ENCODE results near the gene SLC5A6.

Gene SLC5A6

DNA sequence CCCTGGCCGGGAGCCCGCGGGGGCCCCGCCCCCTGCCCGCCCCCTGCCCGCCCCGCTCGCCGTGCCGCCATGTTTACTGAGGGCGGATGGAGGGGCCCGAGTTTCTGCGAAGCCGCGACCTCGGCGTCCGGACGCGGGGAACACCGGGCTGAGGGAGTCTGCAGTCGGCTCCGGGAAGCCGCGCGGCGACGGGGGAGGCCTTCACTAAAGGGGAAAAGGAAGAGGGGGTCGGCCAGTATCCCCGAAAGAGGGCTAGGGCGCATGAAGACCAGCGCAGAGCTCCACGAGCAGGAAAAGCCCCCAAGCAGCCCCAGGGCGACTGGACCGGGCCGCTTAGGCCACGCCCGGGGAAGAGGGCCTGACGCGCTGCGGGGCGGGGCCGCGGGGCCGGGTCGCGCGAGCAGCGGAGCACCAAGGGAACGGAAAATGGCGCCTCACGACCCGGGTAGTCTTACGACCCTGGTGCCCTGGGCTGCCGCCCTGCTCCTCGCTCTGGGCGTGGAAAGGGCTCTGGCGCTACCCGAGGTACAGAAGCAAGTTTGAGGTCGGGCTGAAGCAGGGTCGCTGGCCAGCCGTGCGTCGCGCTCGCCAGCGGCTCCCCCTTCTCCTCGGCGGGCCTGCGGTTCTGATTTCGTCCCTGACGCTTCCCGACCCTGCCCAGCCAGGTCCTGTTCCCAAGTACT, at the start of gene SLC5A6, which contains the start of gene ATRAID:
Gene SLC5A6 (minus strand): TSS at position 326 of the 683 bp plus-strand sequence. CDS start 4,618 bp downstream, outside the sequence.
Gene ATRAID (plus strand): TSS at position 99 of the 683 bp plus-strand sequence. CDS start 328 bp downstream, at position 427.
- peak; percentile 77 for DNase-seq

GRCh38 chr2:27261241-27261925, 49.3 kb upstream of the SLC5A6 start:
- no peak for DNase-seq

- no peak for DNase-seq
These were observed 46.0 kb upstream of the SLC5A6 start for GRCh38 chr2:27258051-27258450.

- no peak for DNase-seq
These were observed 44.9 kb upstream of the SLC5A6 start for GRCh38 chr2:27256855-27257454.

- no peak for DNase-seq
These were observed 43.6 kb upstream of the SLC5A6 start for GRCh38 chr2:27255660-27256059.

DNA sequence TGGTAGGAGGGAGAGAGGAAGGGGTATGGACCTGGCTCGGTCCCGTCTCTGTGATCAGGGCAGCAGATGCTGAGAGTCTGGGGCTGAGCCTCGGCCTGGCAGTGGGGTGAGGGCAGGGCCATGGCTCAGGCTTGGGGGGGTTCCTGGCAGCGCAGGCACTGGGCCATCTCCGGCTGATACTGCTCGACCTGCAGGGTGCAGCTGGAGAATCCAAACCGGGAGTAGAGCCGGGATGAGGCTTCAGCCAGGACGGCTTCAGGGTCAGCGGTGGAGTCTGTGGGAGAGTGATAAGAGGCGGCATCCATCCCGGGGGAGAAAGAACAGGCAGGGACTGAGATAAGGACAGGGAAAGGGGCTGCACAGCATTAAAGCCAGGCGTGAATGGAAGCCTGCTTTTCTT, 43.1 kb upstream of the SLC5A6 start:
- no peak for DNase-seq

DNA sequence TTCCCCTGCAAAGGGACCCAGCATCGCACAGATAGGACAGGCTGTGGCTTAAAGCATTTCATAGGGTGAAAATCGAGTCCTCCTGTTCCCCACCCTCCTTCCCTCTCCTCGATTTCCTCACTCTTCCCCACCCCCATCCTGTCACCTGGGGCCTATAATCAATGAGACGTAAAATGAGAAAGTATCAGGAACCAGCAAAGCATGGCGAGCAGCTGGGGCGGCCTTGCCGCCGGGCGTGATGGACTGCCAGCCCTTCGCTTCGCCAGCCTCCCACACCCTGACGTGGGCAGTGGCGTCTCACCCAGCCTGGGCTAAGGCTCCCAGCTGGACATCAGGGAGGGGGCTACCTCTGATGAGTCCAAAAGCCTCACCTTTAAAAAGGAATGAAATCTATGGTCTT, 39.7 kb upstream of the SLC5A6 start:
- DNase-seq = no peak

- DNase-seq = no peak
These were observed 38.7 kb upstream of the SLC5A6 start for GRCh38 chr2:27250652-27251379.

GRCh38 chr2:27249891-27250651, 38.0 kb upstream of the SLC5A6 start:
- DNase-seq = peak; percentile 59

- no peak for DNase-seq
These were observed 37.3 kb upstream of the SLC5A6 start for GRCh38 chr2:27249159-27249890.

DNA sequence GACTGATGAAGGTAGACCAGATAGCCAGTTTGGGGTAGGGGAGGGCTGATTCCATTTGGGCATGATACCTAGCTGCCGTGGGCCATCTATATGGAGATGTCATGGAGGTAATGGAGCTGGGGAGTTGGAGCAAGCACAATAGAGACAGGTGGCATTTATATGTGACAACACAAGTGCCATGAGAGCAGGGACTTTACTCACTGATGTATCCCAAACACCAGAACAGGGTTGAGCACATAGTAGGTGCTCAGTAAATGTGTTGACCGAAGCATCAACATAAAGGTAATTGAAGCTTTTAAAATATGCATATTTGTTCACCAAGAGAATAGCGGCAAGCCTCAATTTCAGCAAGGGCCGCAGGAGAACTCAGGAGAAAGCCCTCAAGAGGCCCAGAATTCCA, 35.8 kb upstream of the SLC5A6 start:
- no peak for DNase-seq

- DNase-seq = no peak
These were observed 33.6 kb upstream of the SLC5A6 start for GRCh38 chr2:27245626-27246025.

DNA sequence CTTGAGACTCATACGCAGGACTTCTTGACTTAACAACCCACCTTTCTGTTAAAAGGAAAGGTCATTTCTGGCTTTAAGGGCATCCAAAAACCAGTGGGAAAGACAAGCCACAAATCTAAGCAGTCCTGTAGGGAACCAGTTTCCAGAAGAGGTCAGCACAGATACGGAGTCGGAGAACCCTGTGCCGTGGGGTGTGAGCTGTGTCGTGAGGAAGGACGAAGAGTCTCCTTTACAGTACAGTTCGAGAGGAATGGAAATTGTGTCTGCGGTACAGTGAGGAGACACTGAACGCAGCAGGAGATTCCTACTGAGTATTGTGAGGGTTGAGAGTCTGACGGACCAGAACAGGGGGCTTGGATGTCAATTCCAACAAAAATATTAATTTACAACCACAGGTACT, 33.0 kb upstream of the SLC5A6 start:
- DNase-seq = no peak

DNA sequence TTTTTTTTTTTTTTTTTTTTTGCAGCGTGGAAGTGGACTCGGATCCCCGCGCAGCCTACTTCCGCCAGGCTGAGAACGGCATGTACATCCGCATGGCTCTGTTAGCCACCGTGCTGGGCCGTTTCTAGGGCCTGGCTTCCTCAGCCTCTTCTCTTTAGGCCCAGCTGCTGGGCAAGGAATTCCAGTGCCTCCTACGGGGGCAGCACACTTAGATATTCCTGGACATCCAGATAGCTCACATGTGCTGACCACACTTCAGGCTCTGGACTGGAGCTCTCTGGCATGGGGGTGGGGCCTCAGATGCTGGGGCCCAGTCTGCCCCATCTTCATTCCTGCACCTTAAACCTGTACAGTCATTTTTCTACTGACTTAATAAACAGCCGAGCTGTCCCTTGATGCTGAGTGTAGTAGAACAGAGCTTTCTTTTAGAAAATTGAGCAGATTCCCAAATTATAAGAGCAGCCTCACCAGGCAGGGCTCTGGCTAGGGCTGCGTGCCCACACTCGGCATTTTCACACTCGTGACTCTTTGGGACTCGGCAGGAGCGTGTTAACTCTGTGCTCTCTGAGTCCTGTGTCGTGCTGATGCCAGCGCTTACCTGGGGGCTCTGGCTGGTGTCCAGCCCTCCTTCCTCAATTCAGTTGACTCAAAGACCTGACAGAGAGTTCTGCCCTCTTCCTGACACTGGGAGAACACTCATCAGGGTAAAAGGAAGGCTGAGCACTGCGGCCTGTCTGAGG, 31.5 kb upstream of the SLC5A6 start:
- no peak for DNase-seq

DNA sequence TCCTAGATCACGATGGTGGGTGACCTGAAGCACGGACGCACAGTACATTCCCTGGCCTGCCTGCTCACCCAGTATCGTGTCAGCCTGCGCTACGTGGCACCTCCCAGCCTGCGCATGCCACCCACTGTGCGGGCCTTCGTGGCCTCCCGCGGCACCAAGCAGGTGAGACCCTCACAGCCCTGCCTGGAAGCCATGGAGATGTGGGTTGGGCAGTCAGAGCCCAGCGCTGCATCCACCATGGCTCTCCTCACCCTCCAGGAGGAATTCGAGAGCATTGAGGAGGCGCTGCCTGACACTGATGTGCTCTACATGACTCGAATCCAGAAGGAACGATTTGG, 30.5 kb upstream of the SLC5A6 start:
- DNase-seq = no peak

GRCh38 chr2:27241761-27242613, 29.9 kb upstream of the SLC5A6 start:
- DNase-seq = no peak

DNA sequence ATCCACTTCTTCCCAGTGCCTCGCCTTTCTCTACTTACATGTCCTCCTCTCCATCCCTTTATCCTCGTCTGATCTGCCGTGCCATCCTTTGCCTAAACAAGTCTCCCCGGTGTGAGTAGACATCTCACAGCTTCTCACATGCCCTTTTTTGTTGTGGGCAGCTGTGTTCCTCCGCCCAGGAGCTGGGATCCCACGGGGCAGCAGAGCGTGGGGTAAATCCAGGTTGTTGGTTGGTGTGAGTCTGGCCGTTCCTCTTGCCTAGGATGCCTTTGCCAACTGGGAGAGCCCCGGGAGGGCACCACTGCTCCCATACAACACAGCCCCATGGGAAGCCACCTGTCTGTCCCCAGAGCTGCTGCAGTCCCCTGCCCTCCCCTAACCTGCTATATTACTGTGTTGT, 28.3 kb upstream of the SLC5A6 start:
- no peak for DNase-seq

- DNase-seq = no peak
These were observed 26.9 kb upstream of the SLC5A6 start for GRCh38 chr2:27238976-27239375.

DNA sequence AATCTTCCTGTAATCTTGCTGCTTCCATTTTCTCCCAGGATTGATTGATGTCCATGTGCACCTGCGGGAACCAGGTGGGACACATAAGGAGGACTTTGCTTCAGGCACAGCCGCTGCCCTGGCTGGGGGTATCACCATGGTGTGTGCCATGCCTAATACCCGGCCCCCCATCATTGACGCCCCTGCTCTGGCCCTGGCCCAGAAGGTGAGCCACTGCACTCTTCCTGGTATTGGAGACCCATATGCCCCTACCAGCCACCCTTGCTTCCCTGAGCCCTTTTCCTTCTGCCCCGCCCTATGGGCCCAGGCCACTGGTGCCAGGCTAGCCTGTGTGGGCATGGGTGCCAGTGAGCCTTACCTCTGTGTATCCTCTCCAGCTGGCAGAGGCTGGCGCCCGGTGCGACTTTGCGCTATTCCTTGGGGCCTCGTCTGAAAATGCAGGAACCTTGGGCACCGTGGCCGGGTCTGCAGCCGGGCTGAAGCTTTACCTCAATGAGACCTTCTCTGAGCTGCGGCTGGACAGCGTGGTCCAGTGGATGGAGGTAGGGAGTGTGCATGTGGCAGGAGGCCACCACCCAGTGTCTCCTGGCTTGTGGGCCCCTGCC, 25.4 kb upstream of the SLC5A6 start:
- DNase-seq = no peak

GRCh38 chr2:27236626-27237025, 24.6 kb upstream of the SLC5A6 start:
- no peak for DNase-seq
